Muscle of arm (tissue), 12 donors: ENCODE results near the gene ALOX5. TPM values are rescaled to one million over a fixed set of nuclear protein-coding genes. Genes with fewer than 3 reads are reported as not detected.
"Not testable (repeated sequence)": the region's sequence is repeated elsewhere in the genome, so short reads cannot be mapped to it uniquely, and the experiment has no call there.

Source experiments
- DNase-seq: peaks from one replicate; pipeline ENCODE4 v3.0.0-alpha.2; 2013
- polyA plus RNA-seq, 12 donors: library from polyadenylated mRNA; unstranded; fragments of 120-200 nt; gene quantifications; one replicate each; pipeline ENCODE4 v1.2.1, GENCODE V29; 2013; ENCODE audit not compliant: insufficient read length in 12 of 12

Gene ALOX5
- polyA plus RNA-seq, 12 donors, result 0.97 to 13.5 (median 1.2) TPM; not detected in 1

DNA sequence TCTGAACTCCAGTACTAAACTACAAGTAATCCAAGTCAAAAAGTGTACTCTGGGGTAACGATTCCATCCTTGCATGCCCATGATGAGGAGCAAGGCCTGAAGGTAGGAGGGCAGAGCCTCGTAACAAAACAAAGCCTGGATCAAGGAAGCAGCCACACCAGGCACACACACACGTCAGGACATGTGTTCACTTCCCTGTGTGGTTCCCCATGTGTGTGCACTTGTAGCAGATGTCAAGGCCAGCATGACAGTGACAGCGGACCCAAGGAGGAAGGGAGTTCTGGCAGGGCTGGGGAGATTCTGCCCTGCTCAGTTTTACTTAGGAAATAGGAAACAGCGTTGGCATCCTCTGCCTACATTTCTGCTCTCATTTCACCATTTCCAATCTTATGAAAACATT, 92.8 kb downstream of the ALOX5 start:
- DNase-seq, result no peak

DNA sequence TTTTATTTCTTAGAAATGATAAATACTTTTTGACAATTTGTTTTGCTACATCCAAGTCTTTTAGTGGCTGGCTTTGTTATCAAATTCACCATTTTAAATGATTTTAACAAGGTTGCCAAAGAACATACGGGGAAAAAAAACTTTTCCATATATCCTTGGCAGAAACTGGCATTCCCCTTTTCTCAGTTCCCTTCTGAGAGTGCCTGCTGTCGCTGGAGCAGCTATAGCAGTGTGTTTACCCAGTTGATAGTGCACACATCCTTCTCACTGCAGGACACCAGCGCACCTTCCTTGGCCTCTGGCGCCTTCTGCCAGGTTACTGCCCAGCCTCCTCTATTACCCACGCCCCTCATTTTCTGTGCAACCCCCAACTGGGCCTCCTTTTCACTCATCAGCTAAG, 94.1 kb downstream of the ALOX5 start:
- DNase-seq, result no peak

DNA sequence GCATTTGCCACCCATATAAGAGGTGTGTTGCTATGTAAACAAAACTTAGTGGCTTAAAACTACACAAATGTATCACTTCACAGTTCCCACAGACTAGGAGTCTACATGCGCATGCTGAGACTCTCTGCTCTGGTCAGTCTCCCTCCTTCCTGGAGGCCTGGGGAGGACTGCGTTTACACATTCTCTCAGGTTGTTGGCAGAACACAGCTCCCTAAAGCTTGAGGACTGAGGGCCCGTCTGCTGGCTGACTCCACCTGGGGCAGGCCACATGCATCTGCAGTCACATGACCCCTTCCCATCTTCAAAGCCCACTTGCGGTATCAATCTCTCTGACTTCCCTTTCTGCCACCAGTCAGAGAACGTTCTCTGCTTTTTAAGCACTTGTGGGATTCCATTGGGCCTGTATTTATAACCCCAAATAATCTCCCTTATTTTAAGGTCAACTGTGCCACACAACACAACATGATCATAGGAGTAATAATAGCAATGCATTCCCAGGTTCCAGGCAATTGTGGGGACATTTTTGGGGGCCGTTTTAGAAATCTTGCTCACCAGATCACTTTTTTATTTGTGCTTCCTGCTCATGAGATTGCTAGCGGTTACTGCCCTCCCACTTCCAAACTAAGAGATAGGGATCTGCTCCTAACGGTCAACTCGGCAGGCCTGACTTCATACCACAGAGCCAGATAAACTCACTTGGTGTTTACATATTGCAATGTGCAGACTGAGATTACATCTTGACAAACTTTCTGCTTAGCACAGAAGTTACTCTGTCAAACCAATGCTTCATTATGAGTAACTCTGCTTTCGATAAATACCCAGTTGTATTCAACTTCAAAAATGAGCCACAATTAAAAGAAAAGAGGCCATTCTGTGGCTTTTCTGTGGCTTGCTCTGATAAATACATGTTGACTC, 96.3 kb downstream of the ALOX5 start:
- no peak for DNase-seq

DNA sequence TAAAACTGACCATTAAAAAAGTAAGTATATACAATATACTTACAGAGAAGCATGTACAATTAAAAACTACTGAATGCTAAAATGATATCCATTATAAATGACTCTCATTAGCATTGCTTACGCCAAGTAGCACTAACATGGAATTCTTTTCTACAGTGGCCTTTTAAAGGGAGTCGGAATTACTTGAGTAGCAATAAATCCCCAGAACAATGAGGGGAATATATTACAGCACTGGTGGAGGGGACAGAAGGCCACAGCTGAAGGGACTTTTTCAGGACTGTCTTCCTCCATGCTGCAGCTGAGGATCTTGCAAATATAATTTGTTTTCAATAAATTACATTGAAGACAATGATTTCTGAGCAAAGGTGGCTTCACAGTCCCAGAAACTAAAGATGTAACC, 97.0 kb downstream of the ALOX5 start:
- DNase-seq, result no peak

DNA sequence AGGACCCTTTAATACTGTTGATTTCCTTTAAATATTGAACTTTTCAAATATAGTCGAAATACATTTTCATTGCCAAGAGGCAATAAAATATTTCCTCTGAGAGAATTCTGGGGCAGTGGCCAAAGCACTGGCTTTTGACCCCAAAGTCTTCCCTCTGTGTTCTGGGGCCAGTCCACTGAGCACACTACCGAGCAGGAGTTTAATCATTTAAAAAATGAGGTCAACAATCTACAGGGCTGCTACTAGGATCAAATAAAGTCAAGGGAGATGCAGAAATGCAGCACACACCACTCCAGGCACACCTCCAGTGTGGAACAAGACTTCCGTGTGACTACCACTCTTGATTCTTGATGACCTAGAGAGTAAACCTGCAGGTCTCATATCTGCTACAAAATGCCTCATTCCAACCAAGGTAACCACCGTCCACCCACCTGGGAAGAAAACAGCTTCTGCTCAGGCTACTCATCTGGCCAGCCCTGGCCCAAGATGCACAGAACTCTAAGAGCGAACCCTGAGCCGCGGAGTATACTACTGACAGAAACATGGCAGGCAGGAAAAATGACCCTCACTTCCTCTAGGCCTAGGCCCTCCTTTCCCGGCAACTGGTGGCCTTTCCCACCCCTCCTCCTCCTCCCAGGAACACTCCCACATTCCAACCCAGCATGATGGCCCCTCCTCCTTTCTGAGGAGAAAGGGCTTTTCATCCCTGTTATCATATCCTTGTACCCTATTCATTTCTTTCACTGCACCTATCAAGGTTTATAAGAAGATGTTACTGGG, 97.7 kb downstream of the ALOX5 start:
- DNase-seq, result no peak

DNA sequence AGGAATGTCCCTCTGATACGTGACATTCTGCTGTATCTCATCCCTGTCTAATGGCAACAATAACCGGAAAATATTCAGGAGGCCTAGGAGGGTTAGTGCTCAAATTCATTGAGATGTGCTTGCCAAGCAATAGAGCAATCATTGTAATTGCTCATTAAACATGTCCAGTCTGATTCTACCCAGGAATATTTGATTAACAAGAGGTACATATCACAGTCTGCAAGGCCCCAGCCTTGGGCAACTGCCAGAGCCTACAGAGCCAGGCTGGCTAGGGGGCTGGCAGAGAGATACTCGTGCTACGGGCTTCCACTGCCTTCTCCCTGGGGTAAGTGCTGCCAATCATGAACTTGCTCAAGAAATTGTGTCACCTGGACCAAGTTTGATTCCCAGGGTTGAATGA, 99.1 kb downstream of the ALOX5 start:
- DNase-seq, result no peak

DNA sequence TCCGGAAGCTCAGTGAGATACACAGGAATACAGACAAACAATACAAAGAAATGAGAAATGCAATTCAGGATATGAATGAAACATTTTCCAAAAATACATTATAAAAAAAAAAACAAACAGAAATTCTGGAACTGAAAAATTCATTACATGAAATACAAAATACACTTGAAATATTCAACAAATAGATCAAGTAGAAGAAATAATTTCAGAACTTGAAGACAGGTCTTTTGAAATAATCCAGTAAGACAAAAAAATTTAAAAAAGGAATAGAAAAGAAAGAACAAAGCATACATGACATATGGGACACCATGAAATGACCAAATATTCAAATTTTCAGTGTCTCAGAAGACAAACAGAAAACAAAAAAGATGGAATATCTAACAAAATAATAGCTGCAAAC, 102.5 kb downstream of the ALOX5 start:
- no peak for DNase-seq

DNA sequence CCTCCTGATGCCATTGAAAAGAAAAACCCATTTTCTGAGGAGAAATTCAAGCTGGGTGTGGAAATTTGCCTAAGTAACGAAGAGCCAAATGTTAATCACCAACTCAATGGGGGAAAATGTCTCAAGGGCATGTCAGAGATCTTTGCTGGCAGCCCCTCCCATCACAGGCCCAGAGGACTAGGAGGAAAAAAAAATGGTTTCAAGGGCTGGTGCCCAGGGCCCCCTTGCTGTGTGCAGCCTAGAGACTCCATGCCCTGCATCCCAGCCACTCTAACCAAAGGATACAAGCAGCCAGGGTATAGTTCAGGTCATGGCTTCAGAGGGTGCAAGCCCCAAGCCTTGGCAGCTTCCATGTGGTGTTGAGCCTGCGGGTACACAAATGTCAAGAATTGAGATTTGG, 106.3 kb downstream of the ALOX5 start:
- no peak for DNase-seq

DNA sequence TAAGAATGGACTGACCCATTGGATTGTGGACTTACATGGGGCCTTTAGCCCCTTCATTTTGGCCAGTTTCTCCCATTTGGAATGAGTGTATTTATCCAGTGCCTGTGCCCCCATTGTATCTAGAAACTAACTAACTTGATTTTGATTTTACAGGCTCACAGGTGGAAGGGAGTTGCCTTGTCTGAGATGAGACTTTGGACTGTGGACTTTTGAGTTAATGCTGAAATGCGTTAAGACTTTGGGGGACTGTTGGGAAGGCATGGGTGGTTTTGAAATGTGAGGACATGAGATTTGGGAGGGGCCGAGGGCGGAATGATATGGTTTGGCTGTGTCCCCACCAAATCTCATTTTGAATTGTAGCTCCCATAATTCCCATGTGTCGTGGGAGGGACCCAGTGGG, 107.1 kb downstream of the ALOX5 start:
- not testable (repeated sequence) for DNase-seq

DNA sequence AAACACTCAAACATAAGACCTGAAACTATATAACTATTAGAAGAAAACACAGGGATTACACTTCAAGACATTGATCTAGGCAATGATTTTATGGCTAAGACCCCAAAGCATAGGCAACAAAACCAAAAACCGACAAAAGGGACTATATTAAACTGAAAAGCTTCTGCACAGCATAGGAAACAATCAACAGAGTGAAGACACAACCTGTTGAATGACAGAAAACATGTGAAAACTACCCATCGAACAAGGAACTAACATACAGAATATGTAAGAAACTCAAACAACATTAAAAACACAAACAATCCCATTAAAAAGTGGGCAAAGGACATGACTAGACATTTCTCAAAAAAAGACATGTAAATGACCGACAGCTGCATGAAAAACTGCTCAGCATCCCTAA, 109.0 kb downstream of the ALOX5 start:
- no peak for DNase-seq

DNA sequence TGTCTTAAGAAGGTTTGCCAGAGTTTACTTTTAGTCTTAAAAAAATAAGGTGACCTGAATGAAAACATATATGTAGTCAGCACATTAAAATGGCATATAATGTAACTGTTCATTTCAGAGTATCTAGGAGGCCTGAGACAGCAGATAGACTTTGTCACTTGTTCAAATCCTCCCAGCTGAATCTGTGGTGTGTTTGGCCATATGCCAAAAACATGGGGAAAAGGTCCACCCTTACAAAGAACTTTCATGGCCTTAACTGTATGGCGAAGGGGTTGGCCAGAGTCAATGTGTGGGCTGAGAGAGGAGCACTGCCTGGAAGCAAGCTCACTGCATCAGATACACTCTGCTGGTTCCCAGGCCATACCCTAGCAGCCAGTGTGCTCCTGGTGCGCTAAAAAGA, 113.7 kb downstream of the ALOX5 start:
- DNase-seq, result no peak

DNA sequence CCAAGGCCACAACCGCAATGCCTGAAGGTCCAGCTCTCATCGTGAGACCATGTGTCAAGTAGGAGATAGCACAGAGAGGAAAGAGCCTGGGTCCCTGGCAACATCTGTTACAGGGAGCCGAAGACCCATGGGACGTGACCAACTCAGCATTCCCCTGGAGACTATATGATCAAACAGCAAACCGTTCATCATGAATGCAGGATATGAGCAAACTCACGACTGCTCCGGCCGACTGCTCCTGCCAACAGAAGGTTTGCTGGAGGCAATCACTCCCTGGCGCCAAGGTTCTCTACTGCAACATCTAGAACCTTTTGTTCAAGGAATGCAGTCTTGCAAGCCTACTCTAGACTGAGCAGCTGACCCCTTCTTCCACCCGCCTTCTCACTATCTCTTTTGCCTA, 114.3 kb downstream of the ALOX5 start:
- DNase-seq, result no peak

DNA sequence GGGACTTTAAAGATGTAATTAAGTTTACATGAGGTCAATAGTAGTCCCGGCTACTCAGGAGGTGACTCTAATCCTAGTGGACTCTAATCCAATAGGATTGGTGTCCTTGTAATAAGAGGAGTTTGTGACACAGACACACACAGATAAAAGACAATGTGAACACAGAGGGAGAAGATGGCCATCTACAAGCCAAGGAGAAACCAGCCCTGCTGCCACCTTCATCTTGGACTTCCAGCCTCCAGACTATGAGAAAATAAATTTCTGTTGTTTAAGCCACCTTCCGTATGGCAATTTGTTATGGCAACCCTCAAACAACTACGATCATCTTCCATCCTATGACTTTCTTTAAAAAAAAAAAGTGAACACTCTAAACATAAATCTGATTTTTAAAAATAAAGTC, 116.3 kb downstream of the ALOX5 start:
- no peak for DNase-seq

DNA sequence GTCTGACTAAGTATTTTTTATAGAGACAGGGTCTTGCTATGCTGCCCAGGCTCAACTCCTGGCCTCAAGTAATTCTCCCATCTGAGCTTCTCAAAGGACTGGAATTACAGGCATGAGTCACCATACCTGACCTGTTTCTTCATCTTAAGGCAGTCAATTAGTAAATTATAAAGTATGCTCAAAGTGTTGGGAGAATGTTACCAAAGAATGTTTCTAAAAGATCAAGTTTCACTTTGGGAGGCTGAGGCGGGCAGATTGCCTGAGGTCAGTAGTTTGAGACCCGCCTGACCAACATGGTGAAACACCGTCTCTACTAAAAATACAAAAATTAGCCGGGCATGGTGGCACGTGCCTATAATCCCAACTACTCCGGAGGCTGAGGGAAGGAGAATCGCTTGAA, 117.0 kb downstream of the ALOX5 start:
- DNase-seq, result no peak

Other genes with a start within 250 kb of the ALOX5 start
- under 1 TPM in 2 of 12 donors, not detected in 10; 0.08 to 0.10 TPM for gene OR13A1, start 58.6 kb upstream of the ALOX5 start, polyA plus RNA-seq